Hepatocyte (in vitro differentiated cells): Measurements from ENCODE around the gene CSRP2. TPM values are rescaled to one million over a fixed set of nuclear protein-coding genes. Genes with fewer than 3 reads are reported as not detected.
A peak's percentile ranks its signal among the peaks of the same experiment; 100 is the strongest.

Experiments
- DNase-seq: peaks from one replicate; pipeline ENCODE4 v3.0.0-alpha.2; 2016; ENCODE audit warnings: low spot score
- H2AFZ ChIP-seq: fragments of 200-600 bp; sonication (generic); 2 replicates; pipeline ENCODE4 v1.6.0; 2016; ENCODE audit warnings: antibody characterized with exemption, mild to moderate bottlenecking
- H3K27ac ChIP-seq: fragments of 200-600 bp; sonication (generic); 2 replicates; pipeline ENCODE4 v1.5.1; 2016; ENCODE audit warnings: mild to moderate bottlenecking
- H3K27me3 ChIP-seq: fragments of 200-600 bp; sonication (generic); 2 replicates; pipeline ENCODE4 v1.6.1; 2016
- H3K36me3 ChIP-seq: fragments of 200-600 bp; sonication (generic); replicated peaks from 2 replicates; pipeline ENCODE4 v1.5.1; 2016; ENCODE audit warnings: low read depth; ENCODE audit not compliant: insufficient read depth
- H3K4me1 ChIP-seq: fragments of 200-600 bp; sonication (generic); 2 replicates; pipeline ENCODE4 v1.5.1; 2016; ENCODE audit warnings: mild to moderate bottlenecking, moderate library complexity; ENCODE audit not compliant: insufficient read depth
- H3K4me2 ChIP-seq: fragments of 200-600 bp; sonication (generic); 2 replicates; pipeline ENCODE4 v1.6.0; 2016
- H3K4me3 ChIP-seq: fragments of 200-600 bp; sonication (generic); 2 replicates; pipeline ENCODE4 v1.5.1; 2016; ENCODE audit warnings: mild to moderate bottlenecking
- H3K79me2 ChIP-seq: fragments of 200-600 bp; sonication (generic); 2 replicates; pipeline ENCODE4 v1.6.0; 2017; ENCODE audit warnings: mild to moderate bottlenecking
- H3K9me2 ChIP-seq: fragments of 200-600 bp; sonication (generic); replicated peaks from 2 replicates; pipeline ENCODE4 v1.6.0; 2017; ENCODE audit warnings: mild to moderate bottlenecking; ENCODE audit not compliant: insufficient read depth
- H3K9me3 ChIP-seq: fragments of 200-600 bp; sonication (generic); 2 replicates; pipeline ENCODE4 v1.5.1; 2016; ENCODE audit warnings: low read depth, mild to moderate bottlenecking
- H4K20me1 ChIP-seq: fragments of 200-600 bp; sonication (generic); 2 replicates; pipeline ENCODE4 v1.6.0; 2016; ENCODE audit warnings: mild to moderate bottlenecking; ENCODE audit not compliant: insufficient read depth, poor library complexity, severe bottlenecking
- EZH2 ChIP-seq: fragments of 200-600 bp; sonication (generic); IDR thresholded peaks from 2 replicates; pipeline ENCODE4 v1.6.1; 2016; ENCODE audit warnings: antibody characterized with exemption, mild to moderate bottlenecking, borderline replicate concordance
- EZH2phosphoT487 ChIP-seq: fragments of 200-600 bp; sonication (generic); IDR thresholded peaks from one replicate; pipeline ENCODE4 v1.6.1; 2018; ENCODE audit warnings: antibody characterized with exemption, mild to moderate bottlenecking, low read depth, moderate library complexity; ENCODE audit not compliant: unreplicated experiment, severe bottlenecking
- WGBS: methylation state at CpG from one replicate; pipeline ENCODE4 v1.1.6; 2016; ENCODE audit warnings: low lambda C conversion rate; ENCODE audit errors: missing lambda C conversion rate; 5-methylcytosine and 5-hydroxymethylcytosine counted together
- polyA plus RNA-seq: library from polyadenylated mRNA; unstranded; fragments of >200 nt; fragmentation: Nextera tagmentation; extraction: Ambion mirVana; gene quantifications from 2 replicates; pipeline ENCODE4 v1.2.1, GENCODE V29; 2016
- total RNA-seq: library from RNA; depleted of rRNA; stranded (reverse); fragments of >200 nt; gene quantifications from 2 replicates; pipeline ENCODE4 v1.2.3, GENCODE V29; 2014
- TF ChIP-seq, protein P1 (sequence below): fragments of 200-600 bp; sonication (generic); IDR thresholded peaks from 2 replicates; pipeline ENCODE4 v1.5.1; 2016; ENCODE audit warnings: antibody characterized with exemption, mild to moderate bottlenecking; ENCODE audit not compliant: poor library complexity

CSRP2 gene
- total and polyA plus RNA-seq, 2 experiments from 2014 or later, result 92.1 to 110 TPM

DNA sequence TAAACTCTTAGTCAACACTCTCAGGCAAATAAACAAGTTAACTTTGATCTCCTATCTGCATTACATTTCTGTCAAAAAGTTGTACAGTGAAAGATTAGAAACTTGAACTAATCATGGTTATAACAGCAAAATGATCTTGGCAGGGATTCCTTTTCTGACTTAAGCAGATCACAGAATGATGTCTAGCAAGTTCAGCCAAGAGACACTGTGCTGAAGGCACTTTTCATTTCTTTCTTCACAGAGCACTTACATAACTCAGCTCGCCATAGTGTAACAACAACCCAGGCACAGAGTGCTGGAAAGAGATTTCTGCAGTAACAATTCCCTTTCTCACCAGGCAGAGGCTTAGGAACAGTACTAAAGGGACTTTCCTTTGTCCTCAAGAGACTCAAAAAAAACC, 19.6 kb upstream of the CSRP2 start:
- no peak for TF ChIP-seq EZH2phosphoT487
- TF ChIP-seq EZH2, result no peak
- TF ChIP-seq, protein P1, sequence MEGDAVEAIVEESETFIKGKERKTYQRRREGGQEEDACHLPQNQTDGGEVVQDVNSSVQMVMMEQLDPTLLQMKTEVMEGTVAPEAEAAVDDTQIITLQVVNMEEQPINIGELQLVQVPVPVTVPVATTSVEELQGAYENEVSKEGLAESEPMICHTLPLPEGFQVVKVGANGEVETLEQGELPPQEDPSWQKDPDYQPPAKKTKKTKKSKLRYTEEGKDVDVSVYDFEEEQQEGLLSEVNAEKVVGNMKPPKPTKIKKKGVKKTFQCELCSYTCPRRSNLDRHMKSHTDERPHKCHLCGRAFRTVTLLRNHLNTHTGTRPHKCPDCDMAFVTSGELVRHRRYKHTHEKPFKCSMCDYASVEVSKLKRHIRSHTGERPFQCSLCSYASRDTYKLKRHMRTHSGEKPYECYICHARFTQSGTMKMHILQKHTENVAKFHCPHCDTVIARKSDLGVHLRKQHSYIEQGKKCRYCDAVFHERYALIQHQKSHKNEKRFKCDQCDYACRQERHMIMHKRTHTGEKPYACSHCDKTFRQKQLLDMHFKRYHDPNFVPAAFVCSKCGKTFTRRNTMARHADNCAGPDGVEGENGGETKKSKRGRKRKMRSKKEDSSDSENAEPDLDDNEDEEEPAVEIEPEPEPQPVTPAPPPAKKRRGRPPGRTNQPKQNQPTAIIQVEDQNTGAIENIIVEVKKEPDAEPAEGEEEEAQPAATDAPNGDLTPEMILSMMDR, result no peak
- Histone ChIP-seq H3K36me3 (no peaks in the 10 kb centered on the region), H3K4me1 (peaks cover 5% of the 10 kb centered on the region), H4K20me1 (no peaks in the 10 kb centered on the region), H3K9me3 (no peaks in the 10 kb centered on the region), H3K9me2 (no peaks in the 10 kb centered on the region), H3K27ac (no peak overlapping the region), H3K4me2 (peak overlapping the region; percentile 3), H3K4me3 (no peak overlapping the region), H3K79me2 (no peaks in the 10 kb centered on the region), H2AFZ (no peak overlapping the region), H3K27me3 (no peaks in the 10 kb centered on the region)
- DNase-seq, result no peak
- 62% methylated on average over 1 of the region's 1 CpG for WGBS

DNA sequence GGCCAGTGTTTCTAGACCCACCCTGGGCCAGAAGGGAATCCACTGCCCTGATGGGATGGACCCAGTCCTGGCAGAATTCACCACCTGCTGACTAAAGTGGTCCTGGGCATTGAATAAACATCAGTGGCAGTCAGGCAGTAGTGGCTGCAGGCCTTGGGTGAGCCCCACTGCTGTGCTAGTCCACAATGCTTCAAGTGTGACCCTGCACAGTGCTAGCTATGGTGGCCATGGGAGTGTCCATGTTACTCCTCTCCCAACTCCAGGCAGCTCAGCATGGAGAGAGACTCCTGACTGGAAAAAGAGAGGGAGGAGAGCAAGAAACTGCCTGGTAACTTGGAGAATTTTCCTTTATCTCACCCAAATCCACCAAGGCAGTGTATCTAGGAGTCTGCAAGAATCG, 17.5 kb upstream of the CSRP2 start:
- H4K20me1 ChIP-seq, result no peaks in the 10 kb centered on the region
- TF ChIP-seq EZH2phosphoT487 (no peak), EZH2 (no peak)
- TF ChIP-seq, protein P1, result no peak
- peaks cover 5% of the 10 kb centered on the region for H3K4me1 ChIP-seq
- no peak for DNase-seq
- H3K27me3 ChIP-seq, result no peaks in the 10 kb centered on the region
- no peaks in the 10 kb centered on the region for H3K36me3 ChIP-seq
- H3K9me3 ChIP-seq, result no peaks in the 10 kb centered on the region
- H2AFZ ChIP-seq, result no peak overlapping the region
- H3K27ac ChIP-seq, result no peak overlapping the region
- WGBS, result 92% methylated on average over 1 of the region's 1 CpG
- no peaks in the 10 kb centered on the region for H3K9me2 ChIP-seq
- H3K4me3 ChIP-seq, result no peak overlapping the region
- no peak overlapping the region for H3K4me2 ChIP-seq
- H3K79me2 ChIP-seq, result no peaks in the 10 kb centered on the region

DNA sequence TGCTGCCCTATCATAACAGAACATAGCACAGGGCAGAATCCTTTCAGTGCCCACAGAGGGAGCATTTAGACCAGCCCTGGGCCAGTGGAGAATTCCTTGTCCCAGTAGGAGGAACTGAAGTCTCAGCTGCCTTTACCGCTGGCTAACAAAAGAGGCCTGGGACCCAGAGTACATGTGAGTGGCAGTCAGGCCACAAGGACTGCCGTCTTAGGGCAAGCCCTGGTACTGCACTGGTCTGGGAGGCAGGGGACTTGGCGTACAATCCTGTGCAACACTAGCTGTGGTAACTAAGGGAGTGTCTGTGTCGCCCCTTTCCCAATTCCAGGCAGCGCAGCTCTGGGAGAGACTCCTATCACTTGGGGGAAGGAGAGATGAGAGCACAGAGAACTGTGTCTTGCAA, 17.0 kb upstream of the CSRP2 start:
- H3K9me3 ChIP-seq, result no peaks in the 10 kb centered on the region
- no peaks in the 10 kb centered on the region for H4K20me1 ChIP-seq
- no peaks in the 10 kb centered on the region for H3K36me3 ChIP-seq
- H3K27me3 ChIP-seq, result no peaks in the 10 kb centered on the region
- H3K4me1 ChIP-seq, result peaks cover 5% of the 10 kb centered on the region
- no peaks in the 10 kb centered on the region for H3K79me2 ChIP-seq
- no peak overlapping the region for H3K27ac ChIP-seq
- DNase-seq, result no peak
- no peak overlapping the region for H2AFZ ChIP-seq
- no peak overlapping the region for H3K4me3 ChIP-seq
- H3K9me2 ChIP-seq, result no peaks in the 10 kb centered on the region
- WGBS, result 96% methylated on average over 5 of the region's 5 CpGs
- H3K4me2 ChIP-seq, result no peak overlapping the region
- TF ChIP-seq EZH2phosphoT487 (no peak), EZH2 (no peak)
- TF ChIP-seq, protein P1, result no peak

DNA sequence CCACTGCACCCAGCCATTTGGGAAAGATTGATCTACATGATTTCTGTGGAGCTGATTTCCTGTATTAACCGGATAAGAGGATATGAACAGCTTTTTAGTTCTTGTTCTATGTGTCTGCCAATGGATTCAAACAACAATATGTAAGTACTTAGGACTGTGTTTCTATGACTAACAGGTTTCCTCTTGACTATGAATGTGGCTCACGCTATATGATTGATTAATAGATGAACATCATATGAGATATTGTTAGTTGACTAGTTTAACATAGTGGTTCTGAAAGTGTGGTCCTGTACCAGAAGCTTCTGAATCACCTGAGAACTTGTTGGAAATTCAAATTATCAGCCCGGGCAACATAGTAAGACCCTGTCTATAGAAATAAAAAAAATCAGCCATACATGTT, 12.8 kb upstream of the CSRP2 start:
- H3K4me2 ChIP-seq, result no peak overlapping the region
- no peak for TF ChIP-seq EZH2
- TF ChIP-seq, protein P1, result no peak
- H3K9me2 ChIP-seq, result no peaks in the 10 kb centered on the region
- DNase-seq, result no peak
- no peaks in the 10 kb centered on the region for H3K9me3 ChIP-seq
- H3K4me1 ChIP-seq, result no peaks in the 10 kb centered on the region
- no peak overlapping the region for H3K4me3 ChIP-seq
- H4K20me1 ChIP-seq, result no peaks in the 10 kb centered on the region
- no peak overlapping the region for H2AFZ ChIP-seq
- no peaks in the 10 kb centered on the region for H3K79me2 ChIP-seq
- 92% methylated on average over 3 of the region's 3 CpGs for WGBS
- H3K27me3 ChIP-seq, result no peaks in the 10 kb centered on the region
- H3K36me3 ChIP-seq, result no peaks in the 10 kb centered on the region
- H3K27ac ChIP-seq, result no peak overlapping the region
